ENCODE data around the gene GRM8. TPM values are rescaled to one million over a fixed set of nuclear protein-coding genes. Genes with fewer than 3 reads are reported as not detected.

GRM8 gene
- total and polyA plus RNA-seq, 9 of the 15 experiments (the other 6 are each of a cell fraction or from before 2014, with no cell fraction given): 0.13 TPM; not detected in 7

DNA sequence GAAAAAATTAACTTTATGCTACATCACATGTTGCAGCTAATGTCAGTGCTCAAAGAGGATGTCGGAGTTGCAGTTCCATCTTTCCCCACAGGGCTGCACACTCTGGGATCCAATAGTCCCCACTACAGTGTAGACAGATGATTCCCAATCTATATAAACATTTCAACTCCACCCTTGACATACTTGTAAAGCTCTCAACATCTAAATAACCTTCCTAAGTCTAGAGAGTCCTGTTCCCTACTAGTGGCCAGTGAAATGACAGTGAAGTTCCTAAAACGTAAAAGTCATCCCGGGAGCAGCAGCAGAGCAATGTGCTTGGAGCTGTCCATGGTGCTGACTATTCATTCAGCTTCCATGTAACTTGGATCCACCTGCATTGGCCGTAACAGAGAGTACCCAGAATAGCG lies 145.1 kb downstream of the GRM8 start (continued):
- TF ChIP-seq, protein P1, sequence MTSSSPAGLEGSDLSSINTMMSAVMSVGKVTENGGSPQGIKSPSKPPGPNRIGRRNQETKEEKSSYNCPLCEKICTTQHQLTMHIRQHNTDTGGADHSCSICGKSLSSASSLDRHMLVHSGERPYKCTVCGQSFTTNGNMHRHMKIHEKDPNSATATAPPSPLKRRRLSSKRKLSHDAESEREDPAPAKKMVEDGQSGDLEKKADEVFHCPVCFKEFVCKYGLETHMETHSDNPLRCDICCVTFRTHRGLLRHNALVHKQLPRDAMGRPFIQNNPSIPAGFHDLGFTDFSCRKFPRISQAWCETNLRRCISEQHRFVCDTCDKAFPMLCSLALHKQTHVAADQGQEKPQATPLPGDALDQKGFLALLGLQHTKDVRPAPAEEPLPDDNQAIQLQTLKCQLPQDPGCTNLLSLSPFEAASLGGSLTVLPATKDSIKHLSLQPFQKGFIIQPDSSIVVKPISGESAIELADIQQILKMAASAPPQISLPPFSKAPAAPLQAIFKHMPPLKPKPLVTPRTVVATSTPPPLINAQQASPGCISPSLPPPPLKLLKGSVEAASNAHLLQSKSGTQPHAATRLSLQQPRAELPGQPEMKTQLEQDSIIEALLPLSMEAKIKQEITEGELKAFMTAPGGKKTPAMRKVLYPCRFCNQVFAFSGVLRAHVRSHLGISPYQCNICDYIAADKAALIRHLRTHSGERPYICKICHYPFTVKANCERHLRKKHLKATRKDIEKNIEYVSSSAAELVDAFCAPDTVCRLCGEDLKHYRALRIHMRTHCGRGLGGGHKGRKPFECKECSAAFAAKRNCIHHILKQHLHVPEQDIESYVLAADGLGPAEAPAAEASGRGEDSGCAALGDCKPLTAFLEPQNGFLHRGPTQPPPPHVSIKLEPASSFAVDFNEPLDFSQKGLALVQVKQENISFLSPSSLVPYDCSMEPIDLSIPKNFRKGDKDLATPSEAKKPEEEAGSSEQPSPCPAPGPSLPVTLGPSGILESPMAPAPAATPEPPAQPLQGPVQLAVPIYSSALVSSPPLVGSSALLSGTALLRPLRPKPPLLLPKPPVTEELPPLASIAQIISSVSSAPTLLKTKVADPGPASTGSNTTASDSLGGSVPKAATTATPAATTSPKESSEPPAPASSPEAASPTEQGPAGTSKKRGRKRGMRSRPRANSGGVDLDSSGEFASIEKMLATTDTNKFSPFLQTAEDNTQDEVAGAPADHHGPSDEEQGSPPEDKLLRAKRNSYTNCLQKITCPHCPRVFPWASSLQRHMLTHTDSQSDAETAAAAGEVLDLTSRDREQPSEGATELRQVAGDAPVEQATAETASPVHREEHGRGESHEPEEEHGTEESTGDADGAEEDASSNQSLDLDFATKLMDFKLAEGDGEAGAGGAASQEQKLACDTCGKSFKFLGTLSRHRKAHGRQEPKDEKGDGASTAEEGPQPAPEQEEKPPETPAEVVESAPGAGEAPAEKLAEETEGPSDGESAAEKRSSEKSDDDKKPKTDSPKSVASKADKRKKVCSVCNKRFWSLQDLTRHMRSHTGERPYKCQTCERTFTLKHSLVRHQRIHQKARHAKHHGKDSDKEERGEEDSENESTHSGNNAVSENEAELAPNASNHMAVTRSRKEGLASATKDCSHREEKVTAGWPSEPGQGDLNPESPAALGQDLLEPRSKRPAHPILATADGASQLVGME (CRISPR knock-in tag; IDR thresholded peaks at IDR 0.05): no peak
- TF ChIP-seq TCF3 (CRISPR knock-in tag; IDR thresholded peaks at IDR 0.05) (no peak), SUPT5H (IDR thresholded peaks at IDR 0.05) (no peak), NEUROD1 (IDR thresholded peaks at IDR 0.05; ENCODE audit: borderline replicate concordance, low read depth, low read length, partially characterized antibody) (no peak), MTA3 (IDR thresholded peaks at IDR 0.05; ENCODE audit: borderline replicate concordance) (no peak), SMC3 (conservative IDR thresholded peaks at IDR 0.05; ENCODE audit: insufficient read depth, low read depth, low read length) (no peak), SMAD1 (IDR thresholded peaks at IDR 0.05; ENCODE audit: low read depth, low read length, partially characterized antibody) (no peak), ZNF77 (CRISPR knock-in tag; IDR thresholded peaks at IDR 0.05) (no peak)
- TF ChIP-seq, protein P2, sequence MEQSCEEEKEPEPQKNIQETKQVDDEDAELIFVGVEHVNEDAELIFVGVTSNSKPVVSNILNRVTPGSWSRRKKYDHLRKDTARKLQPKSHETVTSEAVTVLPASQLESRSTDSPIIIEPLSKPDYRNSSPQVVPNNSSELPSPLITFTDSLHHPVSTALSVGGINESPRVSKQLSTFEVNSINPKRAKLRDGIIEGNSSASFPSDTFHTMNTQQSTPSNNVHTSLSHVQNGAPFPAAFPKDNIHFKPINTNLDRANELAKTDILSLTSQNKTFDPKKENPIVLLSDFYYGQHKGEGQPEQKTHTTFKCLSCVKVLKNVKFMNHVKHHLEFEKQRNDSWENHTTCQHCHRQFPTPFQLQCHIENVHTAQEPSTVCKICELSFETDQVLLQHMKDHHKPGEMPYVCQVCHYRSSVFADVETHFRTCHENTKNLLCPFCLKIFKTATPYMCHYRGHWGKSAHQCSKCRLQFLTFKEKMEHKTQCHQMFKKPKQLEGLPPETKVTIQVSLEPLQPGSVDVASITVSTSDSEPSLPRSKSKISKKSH (CRISPR knock-in tag; IDR thresholded peaks at IDR 0.05): no peak
- TF ChIP-seq, protein P3, sequence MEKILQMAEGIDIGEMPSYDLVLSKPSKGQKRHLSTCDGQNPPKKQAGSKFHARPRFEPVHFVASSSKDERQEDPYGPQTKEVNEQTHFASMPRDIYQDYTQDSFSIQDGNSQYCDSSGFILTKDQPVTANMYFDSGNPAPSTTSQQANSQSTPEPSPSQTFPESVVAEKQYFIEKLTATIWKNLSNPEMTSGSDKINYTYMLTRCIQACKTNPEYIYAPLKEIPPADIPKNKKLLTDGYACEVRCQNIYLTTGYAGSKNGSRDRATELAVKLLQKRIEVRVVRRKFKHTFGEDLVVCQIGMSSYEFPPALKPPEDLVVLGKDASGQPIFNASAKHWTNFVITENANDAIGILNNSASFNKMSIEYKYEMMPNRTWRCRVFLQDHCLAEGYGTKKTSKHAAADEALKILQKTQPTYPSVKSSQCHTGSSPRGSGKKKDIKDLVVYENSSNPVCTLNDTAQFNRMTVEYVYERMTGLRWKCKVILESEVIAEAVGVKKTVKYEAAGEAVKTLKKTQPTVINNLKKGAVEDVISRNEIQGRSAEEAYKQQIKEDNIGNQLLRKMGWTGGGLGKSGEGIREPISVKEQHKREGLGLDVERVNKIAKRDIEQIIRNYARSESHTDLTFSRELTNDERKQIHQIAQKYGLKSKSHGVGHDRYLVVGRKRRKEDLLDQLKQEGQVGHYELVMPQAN (IDR thresholded peaks at IDR 0.05; ENCODE audit: borderline replicate concordance): no peak
- TF ChIP-seq, protein P4, sequence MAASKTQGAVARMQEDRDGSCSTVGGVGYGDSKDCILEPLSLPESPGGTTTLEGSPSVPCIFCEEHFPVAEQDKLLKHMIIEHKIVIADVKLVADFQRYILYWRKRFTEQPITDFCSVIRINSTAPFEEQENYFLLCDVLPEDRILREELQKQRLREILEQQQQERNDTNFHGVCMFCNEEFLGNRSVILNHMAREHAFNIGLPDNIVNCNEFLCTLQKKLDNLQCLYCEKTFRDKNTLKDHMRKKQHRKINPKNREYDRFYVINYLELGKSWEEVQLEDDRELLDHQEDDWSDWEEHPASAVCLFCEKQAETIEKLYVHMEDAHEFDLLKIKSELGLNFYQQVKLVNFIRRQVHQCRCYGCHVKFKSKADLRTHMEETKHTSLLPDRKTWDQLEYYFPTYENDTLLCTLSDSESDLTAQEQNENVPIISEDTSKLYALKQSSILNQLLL (CRISPR knock-in tag; IDR thresholded peaks at IDR 0.05; ENCODE audit: borderline replicate concordance): no peak
- TF ChIP-seq, protein P5, sequence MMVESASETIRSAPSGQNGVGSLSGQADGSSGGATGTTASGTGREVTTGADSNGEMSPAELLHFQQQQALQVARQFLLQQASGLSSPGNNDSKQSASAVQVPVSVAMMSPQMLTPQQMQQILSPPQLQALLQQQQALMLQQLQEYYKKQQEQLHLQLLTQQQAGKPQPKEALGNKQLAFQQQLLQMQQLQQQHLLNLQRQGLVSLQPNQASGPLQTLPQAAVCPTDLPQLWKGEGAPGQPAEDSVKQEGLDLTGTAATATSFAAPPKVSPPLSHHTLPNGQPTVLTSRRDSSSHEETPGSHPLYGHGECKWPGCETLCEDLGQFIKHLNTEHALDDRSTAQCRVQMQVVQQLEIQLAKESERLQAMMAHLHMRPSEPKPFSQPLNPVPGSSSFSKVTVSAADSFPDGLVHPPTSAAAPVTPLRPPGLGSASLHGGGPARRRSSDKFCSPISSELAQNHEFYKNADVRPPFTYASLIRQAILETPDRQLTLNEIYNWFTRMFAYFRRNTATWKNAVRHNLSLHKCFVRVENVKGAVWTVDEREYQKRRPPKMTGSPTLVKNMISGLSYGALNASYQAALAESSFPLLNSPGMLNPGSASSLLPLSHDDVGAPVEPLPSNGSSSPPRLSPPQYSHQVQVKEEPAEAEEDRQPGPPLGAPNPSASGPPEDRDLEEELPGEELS (CRISPR knock-in tag; IDR thresholded peaks at IDR 0.05; ENCODE audit: borderline replicate concordance): no peak
- TF ChIP-seq, protein P6, sequence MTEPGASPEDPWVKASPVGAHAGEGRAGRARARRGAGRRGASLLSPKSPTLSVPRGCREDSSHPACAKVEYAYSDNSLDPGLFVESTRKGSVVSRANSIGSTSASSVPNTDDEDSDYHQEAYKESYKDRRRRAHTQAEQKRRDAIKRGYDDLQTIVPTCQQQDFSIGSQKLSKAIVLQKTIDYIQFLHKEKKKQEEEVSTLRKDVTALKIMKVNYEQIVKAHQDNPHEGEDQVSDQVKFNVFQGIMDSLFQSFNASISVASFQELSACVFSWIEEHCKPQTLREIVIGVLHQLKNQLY (CRISPR knock-in tag; conservative IDR thresholded peaks at IDR 0.05): no peak

All from K562 (cell line).